Muscle layer of colon (tissue), 2 donors: ENCODE data around the gene PLEKHA6.

Source experiments
- H3K27ac ChIP-seq: one replicate; pipeline ENCODE4 v1.7.0; 2013; ENCODE audit warnings: low read depth, mild to moderate bottlenecking, low read length, moderate library complexity
- H3K27me3 ChIP-seq, 2 donors: one replicate each; pipeline ENCODE4 v1.7.0; 2013; ENCODE audit warnings: low read length in 2 of 2, mild to moderate bottlenecking in 2 of 2; ENCODE audit not compliant: insufficient read depth in 2 of 2, control insufficient read depth in 1 of 2
- H3K36me3 ChIP-seq: one replicate; pipeline ENCODE4 v1.7.0; 2013; ENCODE audit warnings: mild to moderate bottlenecking, low read length; ENCODE audit not compliant: insufficient read depth
- H3K4me1 ChIP-seq: one replicate; pipeline ENCODE4 v1.7.0; 2013; ENCODE audit warnings: mild to moderate bottlenecking, low read length; ENCODE audit not compliant: insufficient read depth
- H3K4me3 ChIP-seq, 2 donors: one replicate each; pipeline ENCODE4 v1.7.0; 2013; ENCODE audit warnings: low read length in 2 of 2, low read depth in 1 of 2, mild to moderate bottlenecking in 1 of 2, moderate library complexity in 1 of 2
- H3K9ac ChIP-seq: one replicate; pipeline ENCODE4 v1.7.0; 2013; ENCODE audit warnings: low read length
- H3K9me3 ChIP-seq: one replicate; pipeline ENCODE4 v1.7.0; 2013; ENCODE audit warnings: mild to moderate bottlenecking, low read length
- donor health status: abdominal sarcoma.
- donor health status: Adenocarcinoma of cecum.

Gene PLEKHA6

DNA sequence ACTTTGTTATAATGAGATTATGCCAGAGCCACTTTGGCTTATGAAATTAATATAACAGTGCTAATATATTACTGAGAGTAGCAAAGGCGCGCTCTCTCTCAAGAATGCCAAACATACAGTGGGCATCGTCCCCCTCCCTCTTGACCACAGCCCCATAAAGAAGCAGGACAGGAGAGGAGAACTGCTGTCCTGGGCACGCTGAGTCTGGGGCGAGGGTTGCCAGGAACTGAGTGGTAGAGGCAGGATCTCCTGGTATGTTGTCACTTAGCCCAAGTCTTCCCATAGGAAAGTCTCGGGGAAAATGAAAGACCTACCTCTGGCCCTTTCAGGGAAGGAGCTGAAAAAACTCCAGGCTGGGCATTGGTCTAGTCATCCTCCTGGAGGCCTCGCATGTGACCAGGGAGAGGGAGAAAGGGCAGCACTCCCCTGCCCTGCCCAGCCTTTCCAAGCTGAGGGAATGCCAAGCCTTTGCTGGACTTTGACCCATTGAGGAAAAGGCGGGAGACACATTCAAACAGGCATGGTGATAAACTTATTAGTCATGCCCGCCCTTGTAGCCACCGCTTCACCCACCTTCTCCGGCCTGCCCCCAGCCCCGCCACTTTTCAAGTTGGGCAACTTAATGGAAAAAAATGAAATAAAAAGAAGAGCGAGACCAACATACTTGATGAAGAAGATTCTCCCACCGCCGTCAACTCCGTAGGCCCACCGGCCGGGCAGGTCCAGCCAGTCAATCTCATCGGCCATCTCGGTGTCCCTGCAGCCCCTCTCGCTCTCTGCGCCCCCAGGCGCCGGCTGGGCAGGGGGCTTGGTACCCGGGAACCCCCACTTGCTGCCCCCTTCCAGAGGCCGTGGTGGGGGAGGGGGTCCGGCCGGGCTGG is 17.4 kb upstream of the PLEKHA6 start:
- Histone ChIP-seq H3K9me3 (no peaks in the 10 kb centered on the region), H3K27ac (no peak overlapping the region), H3K9ac (no peak overlapping the region), H3K27me3 (peaks cover 33 to 40% of the 10 kb centered on the region in 2 donors), H3K36me3 (no peaks in the 10 kb centered on the region), H3K4me1 (peaks cover 9% of the 10 kb centered on the region), H3K4me3 (peak overlapping the region; percentile 53 to 59)

DNA sequence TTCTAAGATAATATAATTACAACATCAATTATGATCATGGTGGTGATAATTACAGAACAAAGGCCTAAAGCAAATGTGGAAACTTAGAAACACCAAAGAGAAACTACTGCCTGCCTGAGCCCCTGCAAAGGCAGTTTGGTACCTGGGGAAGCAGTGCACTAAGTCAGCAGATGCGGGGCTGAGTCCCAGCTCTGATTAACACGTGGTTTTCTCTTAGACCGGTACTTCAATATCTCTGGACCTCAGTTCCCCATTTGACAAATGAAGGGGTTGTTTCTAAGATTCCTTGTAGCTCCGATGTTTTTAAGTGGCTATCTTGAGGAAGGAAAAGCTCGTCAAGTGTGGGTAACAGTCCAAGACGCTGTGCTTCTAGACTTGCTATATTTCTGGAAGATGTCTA is 16.7 kb upstream of the PLEKHA6 start:
- Histone ChIP-seq H3K9ac (no peak overlapping the region), H3K27me3 (peaks cover 33 to 40% of the 10 kb centered on the region in 2 donors), H3K27ac (no peak overlapping the region)

DNA sequence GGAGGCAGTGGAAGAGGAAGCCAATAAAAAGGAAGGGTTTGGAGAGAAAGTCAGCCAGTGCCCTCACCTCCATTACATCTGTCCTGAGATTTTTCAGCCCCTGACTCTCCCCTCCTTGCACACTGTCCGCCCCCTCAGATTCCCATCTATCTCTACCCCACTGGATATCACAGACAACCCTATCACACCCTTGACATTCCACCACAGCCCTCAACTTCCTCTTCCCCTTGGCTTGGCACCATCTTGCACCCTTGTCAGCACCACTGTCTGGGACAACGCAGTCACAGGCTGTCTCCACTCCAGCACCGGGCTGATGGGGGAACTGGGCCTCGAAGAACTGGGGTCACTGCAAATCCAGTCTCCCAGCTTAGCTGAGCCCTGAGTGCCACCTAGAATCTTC is 14.2 kb upstream of the PLEKHA6 start:
- Histone ChIP-seq H3K36me3 (no peaks in the 10 kb centered on the region), H3K9ac (no peak overlapping the region), H3K4me1 (peaks cover 9% of the 10 kb centered on the region), H3K9me3 (no peaks in the 10 kb centered on the region), H3K27me3 (peaks cover 29 to 33% of the 10 kb centered on the region in 2 donors), H3K4me3 (no peak overlapping the region), H3K27ac (no peak overlapping the region)

More for the DNA sequence above, 16.7 kb upstream of the PLEKHA6 start:
- Histone ChIP-seq H3K4me1 (peaks cover 9% of the 10 kb centered on the region), H3K36me3 (no peaks in the 10 kb centered on the region), H3K9me3 (no peaks in the 10 kb centered on the region), H3K4me3 (no peak overlapping the region)

DNA sequence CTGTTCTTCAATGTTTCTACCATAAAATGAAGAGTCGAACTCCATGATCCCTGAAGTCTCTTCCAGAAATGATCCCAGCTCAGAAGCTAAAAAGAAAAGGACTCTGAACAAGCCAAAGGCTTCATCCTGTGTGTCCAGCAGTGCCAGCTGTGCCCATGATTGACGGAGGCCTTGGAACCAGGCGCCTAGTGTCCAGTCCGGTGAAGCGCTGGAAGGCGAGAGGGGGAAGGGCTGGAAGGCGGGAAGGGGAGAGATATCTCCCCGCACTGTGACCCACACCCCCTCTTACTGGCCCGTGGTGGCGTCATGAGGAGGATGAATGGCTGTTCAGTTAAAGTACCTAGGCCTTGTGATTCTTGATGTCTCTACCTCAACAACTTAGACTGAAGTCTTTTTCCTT is 10.4 kb upstream of the PLEKHA6 start:
- H3K9me3 ChIP-seq: no peaks in the 10 kb centered on the region
- H3K4me3 ChIP-seq: no peak overlapping the region
- no peak overlapping the region for H3K27ac ChIP-seq
- H3K9ac ChIP-seq: no peak overlapping the region
- peaks cover 0 to 9% of the 10 kb centered on the region in 2 donors for H3K27me3 ChIP-seq
- H3K4me1 ChIP-seq: no peaks in the 10 kb centered on the region
- H3K36me3 ChIP-seq: no peaks in the 10 kb centered on the region

DNA sequence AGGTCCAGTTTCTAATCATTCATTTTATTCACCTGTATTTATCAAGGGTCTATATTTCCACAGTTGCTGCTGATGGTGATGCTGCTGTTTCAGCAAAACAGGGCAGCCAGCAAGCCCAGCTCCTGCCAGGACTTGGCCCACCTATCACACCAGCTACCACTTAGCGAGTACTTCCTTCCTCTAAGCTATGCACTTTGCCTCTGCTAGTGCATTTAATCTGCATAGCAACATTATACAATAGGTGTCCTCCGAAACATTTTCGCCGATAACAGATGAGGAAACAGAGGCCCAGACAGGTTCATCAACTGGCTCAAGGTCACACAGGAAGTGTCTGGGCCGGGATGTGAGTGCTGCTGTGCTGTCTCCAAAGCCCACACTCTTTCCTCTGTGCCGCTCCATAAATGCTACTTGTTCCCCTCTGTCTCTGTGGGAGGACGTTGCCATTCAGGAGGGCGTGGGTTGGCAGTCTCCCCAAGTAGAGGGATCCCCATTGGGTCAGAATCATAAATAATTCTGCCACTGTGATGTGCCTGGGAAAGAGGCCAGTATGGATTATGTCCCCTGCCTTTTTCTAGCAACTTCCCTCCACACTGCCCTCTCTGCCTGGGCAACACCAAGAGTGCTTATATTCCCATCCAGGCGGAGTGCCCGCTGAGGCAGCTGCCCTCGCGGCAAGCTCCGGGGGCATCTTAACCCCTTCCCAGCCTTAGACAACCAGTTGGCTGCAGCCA is 9.4 kb upstream of the PLEKHA6 start:
- Histone ChIP-seq H3K27me3 (no peaks in the 10 kb centered on the region), H3K36me3 (no peaks in the 10 kb centered on the region), H3K4me3 (no peak overlapping the region), H3K9ac (no peak overlapping the region), H3K9me3 (no peaks in the 10 kb centered on the region), H3K4me1 (no peaks in the 10 kb centered on the region), H3K27ac (no peak overlapping the region)

DNA sequence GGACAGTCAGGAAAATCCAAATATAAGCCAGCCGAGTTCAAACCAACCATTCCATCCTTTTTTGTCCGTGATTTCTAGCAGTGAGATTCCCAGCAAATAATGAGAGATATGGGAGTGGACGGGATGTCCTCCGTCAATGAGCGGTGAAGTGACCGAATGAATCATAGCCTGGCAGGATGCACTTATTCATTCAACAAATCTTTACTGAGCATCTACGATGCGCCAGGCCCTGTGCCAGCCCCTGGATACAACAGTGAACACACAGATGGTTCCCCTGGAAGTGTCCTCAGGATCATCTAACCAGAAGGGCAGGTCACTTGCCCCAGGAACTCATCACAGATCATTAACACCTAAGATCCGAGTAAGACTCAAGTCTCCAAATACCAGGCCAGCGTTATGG is 8.2 kb upstream of the PLEKHA6 start:
- no peak overlapping the region for H3K27ac ChIP-seq
- no peaks in the 10 kb centered on the region for H3K9me3 ChIP-seq
- H3K4me1 ChIP-seq: peaks cover 9% of the 10 kb centered on the region

DNA sequence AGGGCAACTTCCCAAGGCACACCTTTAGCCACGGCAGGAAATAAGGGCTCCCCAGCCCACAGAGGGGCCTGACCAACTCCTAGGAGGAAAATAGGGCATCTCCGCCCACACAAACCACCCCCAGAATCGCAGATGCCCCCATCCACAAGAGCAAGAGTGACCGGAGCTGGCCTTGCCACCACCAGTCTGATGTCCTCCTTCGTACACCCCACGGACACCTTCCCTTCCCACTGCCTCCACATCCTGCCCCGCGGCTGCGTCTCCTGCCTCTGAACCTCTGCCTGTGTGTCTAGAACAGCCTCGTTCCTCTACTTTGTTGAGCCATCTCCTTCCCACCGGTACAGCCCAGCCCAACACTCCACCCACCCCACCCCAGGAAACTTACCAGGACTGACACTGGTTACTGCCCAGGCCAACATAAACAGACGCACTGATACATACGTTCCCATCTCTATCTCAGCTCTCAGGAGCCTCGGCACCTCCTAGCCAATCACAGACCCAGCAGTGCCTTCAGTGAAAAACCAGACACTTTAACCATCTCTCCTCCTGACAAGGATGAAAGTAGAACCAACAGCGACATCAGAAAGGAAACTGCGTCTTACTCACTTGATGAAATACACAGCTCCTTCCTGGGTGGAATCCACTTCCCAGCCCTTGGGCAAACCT is 7.6 kb upstream of the PLEKHA6 start:
- no peaks in the 10 kb centered on the region for H3K36me3 ChIP-seq
- peaks cover 0 to 6% of the 10 kb centered on the region in 2 donors for H3K27me3 ChIP-seq
- peaks cover 11% of the 10 kb centered on the region for H3K4me1 ChIP-seq
- H3K27ac ChIP-seq: no peak overlapping the region
- H3K9me3 ChIP-seq: no peaks in the 10 kb centered on the region
- H3K9ac ChIP-seq: no peak overlapping the region
- no peak overlapping the region for H3K4me3 ChIP-seq

More for the DNA sequence above, 8.2 kb upstream of the PLEKHA6 start:
- no peaks in the 10 kb centered on the region for H3K36me3 ChIP-seq
- no peak overlapping the region for H3K4me3 ChIP-seq
- no peak overlapping the region for H3K9ac ChIP-seq
- H3K27me3 ChIP-seq: peaks cover 0 to 4% of the 10 kb centered on the region in 2 donors

DNA sequence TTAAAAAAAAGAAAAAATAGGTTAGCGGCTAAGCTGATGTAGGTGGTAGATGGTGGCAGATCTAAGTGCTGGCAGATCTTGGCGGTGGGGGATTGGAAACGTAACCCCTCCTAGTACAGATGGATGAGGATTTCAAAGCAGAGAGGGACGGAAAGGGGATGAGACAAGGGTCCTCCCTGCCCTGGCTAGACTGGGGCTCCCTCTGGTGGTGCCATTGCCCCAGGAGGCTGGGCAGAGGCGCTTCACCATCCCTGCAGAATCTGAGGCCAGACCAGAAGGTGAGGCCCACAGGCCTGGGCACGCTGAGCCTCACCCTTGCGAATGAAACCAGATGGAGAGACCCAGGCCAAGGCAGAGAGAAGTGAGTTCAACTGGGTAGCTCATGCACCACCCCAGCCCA is 7.0 kb upstream of the PLEKHA6 start:
- peaks cover 11% of the 10 kb centered on the region for H3K4me1 ChIP-seq
- H3K36me3 ChIP-seq: no peaks in the 10 kb centered on the region
- H3K9me3 ChIP-seq: no peaks in the 10 kb centered on the region
- H3K4me3 ChIP-seq: no peak overlapping the region
- H3K27ac ChIP-seq: no peak overlapping the region
- no peak overlapping the region for H3K9ac ChIP-seq
- H3K27me3 ChIP-seq: peaks cover 0 to 6% of the 10 kb centered on the region in 2 donors

DNA sequence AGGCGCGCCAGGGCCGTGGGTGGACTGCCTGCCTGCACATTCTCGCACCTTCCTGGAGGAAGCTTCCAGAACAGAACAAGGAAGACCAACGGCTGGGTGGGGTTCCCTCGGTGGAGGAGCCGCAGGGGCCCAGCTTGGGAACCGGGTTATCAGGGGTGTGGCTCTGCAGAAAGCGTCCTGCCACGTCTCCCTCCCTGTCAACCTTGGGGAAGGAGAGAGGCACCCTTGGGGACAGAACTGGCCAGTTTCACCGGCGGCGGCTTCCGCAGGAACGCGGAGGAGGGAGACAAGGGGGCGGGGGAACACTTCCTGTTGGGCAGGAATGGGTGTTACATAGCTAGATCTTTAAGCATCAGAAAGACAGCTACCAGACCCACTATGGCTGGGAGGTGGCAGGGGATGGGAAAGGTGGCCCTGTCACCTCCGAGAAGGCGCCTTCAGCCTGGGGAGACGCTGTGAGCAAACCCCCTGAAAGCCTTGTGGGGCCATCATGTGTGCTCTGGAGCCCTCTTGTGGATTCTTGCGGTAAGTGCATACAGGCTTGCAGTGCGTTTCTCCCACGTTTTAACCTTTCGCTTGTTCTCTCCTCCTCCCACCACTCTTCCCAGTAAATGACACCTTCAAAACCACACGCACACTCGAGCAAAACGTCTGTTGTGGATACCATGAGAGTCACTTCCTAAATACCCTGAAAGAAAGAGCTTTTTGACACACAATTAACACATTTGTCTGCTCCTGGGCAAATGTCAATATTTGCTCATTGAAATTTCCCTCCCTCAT is 3.8 kb upstream of the PLEKHA6 start:
- H3K27me3 ChIP-seq: peaks cover 0 to 16% of the 10 kb centered on the region in 2 donors
- peak overlapping the region; percentile 68 to 80 for H3K4me3 ChIP-seq
- H3K36me3 ChIP-seq: no peaks in the 10 kb centered on the region
- no peaks in the 10 kb centered on the region for H3K9me3 ChIP-seq
- H3K4me1 ChIP-seq: peaks cover 11% of the 10 kb centered on the region
- peak overlapping the region; percentile 44 for H3K9ac ChIP-seq
- no peak overlapping the region for H3K27ac ChIP-seq

DNA sequence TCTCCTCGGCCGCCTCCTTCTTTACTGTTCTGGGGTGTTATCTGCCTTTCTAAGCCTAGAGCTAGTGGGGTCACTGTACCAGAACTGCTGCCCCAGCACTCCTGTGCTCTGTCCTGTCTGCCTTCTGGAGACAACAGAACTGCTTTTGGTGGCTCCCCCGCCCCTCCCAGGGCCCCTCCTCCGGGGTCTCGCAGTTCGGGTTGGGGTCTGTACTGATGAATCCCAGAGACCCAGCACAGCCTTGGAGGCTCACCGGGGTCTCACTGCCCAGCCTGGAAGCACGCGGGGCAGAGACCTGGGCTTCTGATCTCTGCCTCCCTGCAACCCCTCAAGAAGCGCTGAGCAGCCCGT is 3.2 kb upstream of the PLEKHA6 start:
- H3K27ac ChIP-seq: no peak overlapping the region
- H3K4me1 ChIP-seq: peaks cover 11% of the 10 kb centered on the region
- peak overlapping the region; percentile 68 to 80 for H3K4me3 ChIP-seq
- H3K9ac ChIP-seq: no peak overlapping the region
- no peaks in the 10 kb centered on the region for H3K9me3 ChIP-seq
- peaks cover 0 to 16% of the 10 kb centered on the region in 2 donors for H3K27me3 ChIP-seq
- no peaks in the 10 kb centered on the region for H3K36me3 ChIP-seq

DNA sequence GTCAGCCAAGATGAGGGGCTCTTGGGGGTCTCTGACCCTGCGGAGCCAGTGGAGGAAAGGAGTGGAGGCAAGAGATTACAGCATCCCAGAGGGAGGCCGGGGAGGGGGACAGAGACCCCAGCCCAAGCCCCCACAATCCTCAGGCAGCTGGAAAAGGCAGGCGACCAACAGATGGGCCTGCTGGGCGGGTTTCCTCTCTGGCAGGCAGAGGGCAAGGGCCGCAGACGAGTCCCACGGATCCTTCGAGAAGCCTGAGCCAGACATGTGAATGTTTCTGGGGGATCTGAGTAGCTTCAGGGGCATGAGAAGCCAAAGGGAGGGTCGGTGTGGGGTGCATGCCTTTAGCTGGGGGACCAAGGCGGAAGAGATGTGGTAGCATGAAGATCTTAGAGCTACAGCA is 2.1 kb upstream of the PLEKHA6 start:
- H3K4me3 ChIP-seq: no peak overlapping the region
- no peaks in the 10 kb centered on the region for H3K36me3 ChIP-seq
- H3K9me3 ChIP-seq: no peaks in the 10 kb centered on the region
- H3K9ac ChIP-seq: no peak overlapping the region
- peaks cover 0 to 16% of the 10 kb centered on the region in 2 donors for H3K27me3 ChIP-seq
- no peak overlapping the region for H3K27ac ChIP-seq
- peaks cover 11% of the 10 kb centered on the region for H3K4me1 ChIP-seq
